NCI-H2081 treated with DMSO at 0.1 percent for 48 hours (cell line): ENCODE measurements around the gene HTRA1.

ENCODE experiments used
- DNase-seq: peaks from one replicate; lab custom pipeline; 2025; lab: John Stamatoyannopoulos, UW

HTRA1 gene

DNA sequence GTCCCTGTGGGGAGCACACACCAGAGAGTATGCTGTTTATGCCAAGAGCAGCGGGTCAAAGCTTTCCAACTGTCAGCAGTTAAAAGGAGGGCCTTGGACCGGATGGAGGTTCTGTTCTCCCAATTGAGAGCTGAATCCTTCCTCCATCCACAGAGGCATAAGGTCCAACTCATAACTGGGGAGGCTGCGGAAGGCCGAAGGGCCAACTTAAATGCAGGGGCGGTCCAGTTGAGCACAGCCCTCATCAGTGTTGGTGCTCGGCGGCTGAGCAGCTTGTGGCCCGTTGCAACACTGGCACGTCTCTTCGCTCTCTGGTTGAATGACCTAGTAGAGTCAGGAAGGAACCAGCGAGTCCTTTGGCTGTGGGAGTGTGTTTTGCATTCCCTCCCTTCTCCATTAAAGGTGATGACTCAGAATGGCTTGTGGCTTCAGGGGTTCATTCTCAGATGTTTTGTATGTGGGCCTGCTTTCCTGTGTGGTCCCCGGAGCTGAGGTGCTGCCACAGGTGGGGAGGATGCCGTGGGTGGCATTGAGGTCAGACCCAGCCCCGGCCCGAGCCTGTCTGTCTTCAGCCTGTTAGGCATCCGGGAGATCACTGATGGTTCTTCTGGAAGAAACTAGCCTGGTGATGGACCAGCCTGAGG is 54.4 kb downstream of the HTRA1 start:
- no peak for DNase-seq

GRCh38 chr10:122516734-122517133 is 55.4 kb downstream of the HTRA1 start:
- no peak for DNase-seq

GRCh38 chr10:122519144-122519543 is 57.8 kb downstream of the HTRA1 start:
- DNase-seq: no peak

GRCh38 chr10:122519873-122520272 is 58.5 kb downstream of the HTRA1 start:
- no peak for DNase-seq

DNA sequence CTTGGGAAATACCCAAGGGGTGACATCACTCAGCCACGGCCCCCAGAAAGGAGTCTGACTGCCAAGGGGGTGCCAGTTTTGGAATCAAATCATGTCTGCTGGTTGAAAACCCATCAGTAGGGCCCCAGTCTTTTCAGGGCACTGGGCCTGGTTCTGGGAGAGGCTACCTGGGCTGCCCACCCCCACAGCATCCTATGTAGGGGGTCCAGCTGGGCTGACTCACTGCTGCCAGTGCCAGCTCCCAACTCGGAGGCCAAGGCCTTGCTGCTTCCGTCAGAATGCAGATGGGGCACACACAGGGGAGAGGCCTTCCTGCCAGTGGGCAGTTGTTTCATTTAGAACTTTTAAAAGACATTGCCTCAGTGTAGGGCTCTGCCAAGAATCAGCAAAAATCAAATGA is 59.7 kb downstream of the HTRA1 start:
- DNase-seq: no peak

- no peak for DNase-seq
Observed at GRCh38 chr10:122524811-122525210, 63.5 kb downstream of the HTRA1 start.

- no peak for DNase-seq
Observed at GRCh38 chr10:122525788-122526187, 64.4 kb downstream of the HTRA1 start.

DNA sequence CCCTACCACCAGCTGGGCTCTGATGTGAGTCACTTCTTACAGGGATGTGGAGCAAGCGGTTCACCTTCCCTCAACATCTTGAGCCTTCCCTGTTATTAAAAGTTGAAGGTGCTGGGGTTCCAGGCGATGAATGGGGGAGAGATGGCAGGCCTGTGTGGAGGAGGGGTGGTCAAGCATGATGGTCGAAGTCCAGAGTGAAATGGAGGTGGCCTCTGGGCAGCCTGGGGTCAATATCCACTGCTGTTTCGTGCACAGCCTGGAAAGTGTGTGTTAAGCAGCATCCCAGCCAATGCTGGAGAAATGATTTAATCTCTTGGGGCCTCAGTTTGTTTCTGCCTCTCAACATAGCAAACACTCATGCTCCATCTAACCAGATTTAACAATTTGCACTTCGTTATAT is 65.5 kb downstream of the HTRA1 start:
- DNase-seq: no peak

GRCh38 chr10:122530177-122530576 is 68.8 kb downstream of the HTRA1 start:
- no peak for DNase-seq

DNA sequence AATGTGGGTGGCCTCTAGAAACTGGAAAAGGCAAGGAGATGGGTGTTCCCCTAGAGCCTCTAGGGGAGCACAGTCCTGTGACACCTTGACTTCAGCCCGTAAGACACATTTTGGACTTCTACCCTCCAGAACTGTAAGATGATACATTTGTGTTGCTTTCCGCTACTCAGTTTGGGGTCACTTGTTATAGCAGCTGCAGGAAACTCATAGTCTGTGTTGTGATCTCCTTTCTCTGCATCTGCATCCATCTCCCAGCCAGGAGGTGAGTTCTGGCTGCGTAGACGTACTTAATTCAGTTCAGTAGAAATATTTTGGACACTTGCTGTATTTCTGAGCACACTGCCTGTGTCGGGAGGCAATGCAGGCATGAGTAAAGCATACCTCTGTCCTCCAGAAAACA is 69.9 kb downstream of the HTRA1 start:
- no peak for DNase-seq

DNA sequence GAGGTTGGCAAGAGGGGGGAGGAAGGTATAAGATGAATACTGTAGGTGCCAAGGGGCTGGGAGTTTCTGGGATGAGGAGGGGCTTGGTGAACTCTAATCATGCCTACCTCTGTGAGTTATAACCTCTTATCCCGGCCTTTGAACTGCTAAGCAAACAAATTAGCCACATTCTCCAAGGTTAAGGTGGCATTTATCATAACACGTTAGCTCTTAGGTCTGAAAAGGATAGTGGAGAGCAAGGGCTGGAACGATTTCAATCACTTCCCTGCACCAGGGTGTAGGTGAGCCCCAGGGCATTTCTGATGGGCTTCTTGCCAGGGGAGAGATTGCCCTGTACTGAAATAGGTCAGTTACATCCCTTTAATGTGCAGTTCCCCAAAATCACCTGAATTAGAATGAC is 70.6 kb downstream of the HTRA1 start:
- no peak for DNase-seq

GRCh38 chr10:122532601-122533296 is 71.4 kb downstream of the HTRA1 start:
- DNase-seq: no peak

GRCh38 chr10:122537545-122537944 is 76.2 kb downstream of the HTRA1 start:
- no peak for DNase-seq

DNA sequence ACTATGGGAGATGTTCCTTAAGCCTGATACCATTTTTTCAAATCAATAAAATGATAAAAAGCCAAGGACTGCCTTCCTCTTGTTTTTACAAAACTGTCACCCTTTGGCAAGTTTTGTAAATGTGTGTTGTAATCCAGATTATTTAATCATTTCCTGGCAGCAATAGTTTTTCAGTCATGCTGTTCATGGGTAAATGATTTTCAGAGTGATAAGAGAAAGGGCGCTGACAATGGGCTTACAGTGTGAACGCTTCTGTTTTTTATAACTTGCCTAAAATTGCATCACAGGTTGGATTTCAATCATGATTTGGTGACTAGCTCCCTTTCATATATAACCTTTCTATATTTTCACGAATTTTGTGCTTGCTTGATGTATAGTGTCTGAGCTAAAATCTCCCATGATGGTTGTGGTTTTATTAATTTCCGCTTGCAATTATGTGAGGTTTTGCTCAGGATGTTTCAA is 80.2 kb downstream of the HTRA1 start:
- no peak for DNase-seq

- DNase-seq: no peak
Observed at GRCh38 chr10:122543676-122544445, 82.5 kb downstream of the HTRA1 start.

GRCh38 chr10:122544493-122544892 is 83.1 kb downstream of the HTRA1 start:
- DNase-seq: no peak

- DNase-seq: no peak
Observed at GRCh38 chr10:122546242-122546641, 84.9 kb downstream of the HTRA1 start.

DNA sequence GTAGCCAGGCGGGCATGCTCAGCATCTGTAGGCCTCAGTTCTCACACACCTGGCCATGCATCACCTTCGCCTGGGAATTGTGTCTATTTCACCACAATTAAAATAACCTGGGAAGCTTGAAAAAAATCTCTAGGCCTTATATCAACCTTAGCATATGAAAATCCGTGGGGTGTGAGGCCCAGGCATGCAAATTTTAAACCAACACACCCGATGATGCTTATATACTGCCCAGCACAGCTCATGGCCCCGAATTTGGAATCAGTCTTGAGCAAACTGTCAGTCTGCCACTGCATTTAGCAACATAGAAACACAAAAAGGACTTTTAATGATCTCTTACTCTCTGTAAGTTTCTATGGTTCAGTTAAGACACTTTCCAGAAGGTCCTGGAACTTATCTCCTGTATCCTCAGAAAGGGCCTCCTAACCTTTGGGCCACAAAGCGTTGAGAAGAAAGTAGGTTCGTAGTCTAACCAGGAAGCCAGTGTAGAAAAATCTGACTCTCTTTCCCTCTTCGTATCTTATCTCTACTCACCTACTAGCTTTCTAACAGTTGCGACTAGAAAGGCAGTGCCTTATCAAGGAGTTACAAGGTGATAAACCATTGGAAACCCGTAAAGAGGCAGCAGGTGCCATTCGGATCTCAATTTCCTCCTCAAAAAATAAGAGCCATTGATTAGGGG is 87.2 kb downstream of the HTRA1 start:
- no peak for DNase-seq

- no peak for DNase-seq
Observed at GRCh38 chr10:122549636-122550035, 88.3 kb downstream of the HTRA1 start.

- no peak for DNase-seq
Observed at GRCh38 chr10:122550427-122550826, 89.1 kb downstream of the HTRA1 start.

GRCh38 chr10:122550983-122551382 is 89.6 kb downstream of the HTRA1 start:
- DNase-seq: no peak

GRCh38 chr10:122551450-122551849 is 90.1 kb downstream of the HTRA1 start:
- DNase-seq: no peak
